Sigmoid colon (tissue), 4 donors: ENCODE data around the gene LAMP1.

Source experiments
- CTCF ChIP-seq, 4 experiments: fragments of 450-650 bp in 3 of 4; fragments of 200-600 bp in 1 of 4; IDR thresholded peaks; one replicate each; pipeline ENCODE4 v1.5.1; 2016 to 2019; ENCODE audit warnings: antibody characterized with exemption in 4 of 4, mild to moderate bottlenecking in 3 of 4, moderate library complexity in 2 of 4
- EP300 ChIP-seq, 4 donors: sonication (generic); formaldehyde crosslinking; IDR thresholded peaks; one replicate each; pipeline ENCODE4 v1.6.1; 2017; ENCODE audit warnings: antibody characterized with exemption in 4 of 4
- POLR2A ChIP-seq, 2 donors: fragments of 450-650 bp; IDR thresholded peaks; one replicate each; pipeline ENCODE4 v1.6.1; 2016; ENCODE audit warnings: antibody characterized with exemption in 2 of 2, mild to moderate bottlenecking in 2 of 2, moderate library complexity in 2 of 2
- POLR2AphosphoS5 ChIP-seq, 4 donors: sonication (generic); formaldehyde crosslinking; IDR thresholded peaks; one replicate each; pipeline ENCODE4 v1.6.1; 2017; ENCODE audit warnings: antibody characterized with exemption in 4 of 4

DNA sequence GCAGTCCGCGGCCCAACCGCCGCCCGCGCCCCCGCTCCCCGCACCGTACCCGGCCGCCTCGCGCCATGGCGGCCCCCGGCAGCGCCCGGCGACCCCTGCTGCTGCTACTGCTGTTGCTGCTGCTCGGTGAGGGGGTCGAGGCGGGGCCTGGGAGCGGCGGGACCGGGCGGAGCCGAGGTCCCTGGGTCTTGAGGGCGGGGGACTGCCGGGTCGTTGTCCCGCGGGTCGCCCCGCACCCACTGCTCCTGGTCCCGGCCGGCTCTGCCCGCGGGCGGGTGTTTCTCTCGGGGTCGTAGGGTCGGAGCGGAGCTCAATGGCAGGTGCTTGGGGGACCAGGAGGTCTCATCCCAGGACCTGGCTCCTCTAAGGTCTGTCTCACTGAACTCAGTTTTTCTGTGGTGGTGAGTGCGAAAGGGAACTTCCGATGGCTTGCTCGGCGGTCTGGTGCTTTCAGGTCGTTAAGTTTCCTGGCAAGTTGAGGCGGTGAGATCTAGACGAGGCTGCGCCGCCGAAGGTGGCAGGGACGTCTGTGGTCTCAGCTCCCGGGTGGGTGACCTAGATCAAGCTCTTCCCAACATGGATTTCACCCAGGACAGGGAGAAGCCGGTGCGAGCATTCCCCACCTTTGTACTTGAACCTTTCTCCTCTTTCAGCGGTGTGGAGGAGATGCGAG, 467 bp downstream of the LAMP1 start:
- TF ChIP-seq POLR2AphosphoS5 (IDR thresholded peaks at IDR 0.05): no peak
- no peak for TF ChIP-seq CTCF (IDR thresholded peaks at IDR 0.05)
- TF ChIP-seq EP300 (IDR thresholded peaks at IDR 0.05): no peak
- TF ChIP-seq POLR2A (IDR thresholded peaks at IDR 0.05): no peak
